Breast epithelium (tissue), 3 donors: ENCODE results near the gene SPSB1.

Experiments used
- CTCF ChIP-seq, 3 donors: fragments of 450-650 bp; IDR thresholded peaks; one replicate each; pipeline ENCODE4 v1.5.1; 2016 to 2017; ENCODE audit warnings: antibody characterized with exemption in 3 of 3, mild to moderate bottlenecking in 3 of 3, moderate library complexity in 3 of 3
- POLR2A ChIP-seq: fragments of 450-650 bp; IDR thresholded peaks from one replicate; pipeline ENCODE4 v1.6.1; 2016; ENCODE audit warnings: antibody characterized with exemption, mild to moderate bottlenecking, moderate library complexity
- POLR2AphosphoS5 ChIP-seq, 3 donors: sonication (generic); formaldehyde crosslinking; IDR thresholded peaks; one replicate each; pipeline ENCODE4 v1.6.1; 2017; ENCODE audit warnings: antibody characterized with exemption in 3 of 3

- TF ChIP-seq POLR2AphosphoS5 (IDR thresholded peaks at IDR 0.05) = no peak
- TF ChIP-seq CTCF (IDR thresholded peaks at IDR 0.05) = no peak
- TF ChIP-seq POLR2A = no peak
Measured at GRCh38 chr1:9305216-9305615, 12.5 kb downstream of the SPSB1 start.
